ENCODE data around the gene CASD1. TPM values are rescaled to one million over a fixed set of nuclear protein-coding genes. Genes with fewer than 3 reads are reported as not detected.

CASD1 gene
- total and polyA plus RNA-seq, 4 experiments from 2014 or later, result 8.3 to 29.3 (median 21.1) TPM

- peaks cover 48 to 63% (median 56%) of the 10 kb centered on the region in 4 donors for H3K4me1 Mint-ChIP-seq
- H3K9me3 Mint-ChIP-seq, result no peaks in the 10 kb centered on the region
- POLR2A ChIA-PET (ENCODE audit: partially characterized antibody), result interaction anchor here (0.6 kb wide), 1 partner anchor 34 kb away, joined by 4 read pairs; no protein-coding TSS in a partner anchor
- H3K4me3 Mint-ChIP-seq, result peak overlapping the region in 3 of 8 donors; percentile 52 to 64 (median 63)
- Histone ChIP-seq H3K27me3 (ENCODE audit: insufficient read depth, low read length) (no peaks in the 10 kb centered on the region), H3K36me3 (ENCODE audit: insufficient read depth, low read length) (no peaks in the 10 kb centered on the region), H3K9me3 (ENCODE audit: control insufficient read depth in 1 of 2, low read length in 2 of 2) (no peaks in the 10 kb centered on the region), H3K4me3 (ENCODE audit: low read length in 2 of 2) (no peak overlapping the region), H3K27ac (ENCODE audit: low read depth, low read length) (no peak overlapping the region), H3K4me1 (ENCODE audit: insufficient read depth, low read length) (peaks cover 50% of the 10 kb centered on the region)
- H3K36me3 Mint-ChIP-seq, result peaks cover 3 to 7% of the 10 kb centered on the region in 2 donors
- peak overlapping the region in 4 of 7 donors; percentile 18 to 38 (median 32) for H3K27ac Mint-ChIP-seq
- DNase-seq, result no peak
- H3K27me3 Mint-ChIP-seq, result no peaks in the 10 kb centered on the region
- intact Hi-C loops (cut with micrococcal nuclease), result loop anchor here (10.0 kb wide), 1 partner anchor 1278 kb away; the partner anchor contains the start of gene VPS50
- CTCF ChIA-PET (ENCODE audit: partially characterized antibody), result interaction anchor here (1.2 kb wide), 1 partner anchor 144 kb away, joined by 3 read pairs; no protein-coding TSS in a partner anchor
These were observed 3.3 kb downstream of the CASD1 start for GRCh38 chr7:94512735-94513564.

- Histone ChIP-seq H3K4me1 (ENCODE audit: insufficient read depth, low read length) (peaks cover 50% of the 10 kb centered on the region), H3K9me3 (ENCODE audit: control insufficient read depth in 1 of 2, low read length in 2 of 2) (no peaks in the 10 kb centered on the region), H3K27ac (ENCODE audit: low read depth, low read length) (no peak overlapping the region), H3K4me3 (ENCODE audit: low read length in 2 of 2) (no peak overlapping the region), H3K27me3 (ENCODE audit: insufficient read depth, low read length) (no peaks in the 10 kb centered on the region), H3K36me3 (ENCODE audit: insufficient read depth, low read length) (no peaks in the 10 kb centered on the region)
- Mint-ChIP-seq H3K27ac (peak overlapping the region in 2 of 7 donors; percentile 18 to 33), H3K27me3 (no peaks in the 10 kb centered on the region), H3K9me3 (no peaks in the 10 kb centered on the region), H3K36me3 (peaks cover 3 to 9% of the 10 kb centered on the region in 2 donors), H3K4me1 (peaks cover 46 to 60% (median 53%) of the 10 kb centered on the region in 4 donors), H3K4me3 (peak overlapping the region in 3 of 8 donors; percentile 17 to 64 (median 47))
- intact Hi-C loops (cut with micrococcal nuclease), result loop anchor here (10.0 kb wide), 1 partner anchor 1279 kb away; the partner anchor contains the start of gene VPS50
- ChIA-PET POLR2A (ENCODE audit: partially characterized antibody) (interaction anchor here (0.6 kb wide), 1 partner anchor 33 kb away, joined by 4 read pairs; no protein-coding TSS in a partner anchor), CTCF (ENCODE audit: partially characterized antibody) (interaction anchor here (1.2 kb wide), 1 partner anchor 144 kb away, joined by 3 read pairs; no protein-coding TSS in a partner anchor)
- DNase-seq, result no peak
These were observed 3.9 kb downstream of the CASD1 start for GRCh38 chr7:94513565-94513860.

- ChIA-PET POLR2A (ENCODE audit: partially characterized antibody) (no interaction called here), CTCF (ENCODE audit: partially characterized antibody) (no interaction called here)
- Histone ChIP-seq H3K27ac (ENCODE audit: low read depth, low read length) (no peak overlapping the region), H3K4me1 (ENCODE audit: insufficient read depth, low read length) (peaks cover 44% of the 10 kb centered on the region), H3K9me3 (ENCODE audit: control insufficient read depth in 1 of 2, low read length in 2 of 2) (no peaks in the 10 kb centered on the region), H3K4me3 (ENCODE audit: low read length in 2 of 2) (no peak overlapping the region), H3K27me3 (ENCODE audit: insufficient read depth, low read length) (no peaks in the 10 kb centered on the region), H3K36me3 (ENCODE audit: insufficient read depth, low read length) (no peaks in the 10 kb centered on the region)
- Mint-ChIP-seq H3K36me3 (peaks cover 7 to 12% of the 10 kb centered on the region in 2 donors), H3K4me3 (peak overlapping the region in 3 of 8 donors; percentile 0 to 41 (median 35)), H3K27me3 (no peaks in the 10 kb centered on the region), H3K27ac (peak overlapping the region in 3 of 7 donors; percentile 1 to 77 (median 17)), H3K9me3 (no peaks in the 10 kb centered on the region), H3K4me1 (peaks cover 41 to 55% (median 48%) of the 10 kb centered on the region in 4 donors)
- intact Hi-C loops (cut with micrococcal nuclease), result loop anchor here (10.0 kb wide), 1 partner anchor 1280 kb away; the partner anchor contains the start of gene VPS50
- DNase-seq, result no peak
These were observed 4.7 kb downstream of the CASD1 start for GRCh38 chr7:94514140-94514889.

GRCh38 chr7:94514917-94515316, 5.3 kb downstream of the CASD1 start:
- peaks cover 44% of the 10 kb centered on the region for H3K4me1 ChIP-seq (ENCODE audit: insufficient read depth, low read length)
- H3K27me3 Mint-ChIP-seq, result no peaks in the 10 kb centered on the region
- no peaks in the 10 kb centered on the region for H3K27me3 ChIP-seq (ENCODE audit: insufficient read depth, low read length)
- POLR2A ChIA-PET (ENCODE audit: partially characterized antibody), result no interaction called here
- intact Hi-C loops (cut with micrococcal nuclease), result loop anchor here (10.0 kb wide), 1 partner anchor 1280 kb away; the partner anchor contains the start of gene VPS50
- H3K36me3 ChIP-seq (ENCODE audit: insufficient read depth, low read length), result no peaks in the 10 kb centered on the region
- DNase-seq, result no peak
- H3K27ac ChIP-seq (ENCODE audit: low read depth, low read length), result no peak overlapping the region
- no peak overlapping the region for H3K27ac Mint-ChIP-seq
- H3K4me3 Mint-ChIP-seq, result peak overlapping the region in 1 of 8 donors; percentile 41
- H3K4me3 ChIP-seq (ENCODE audit: low read length in 2 of 2), result no peak overlapping the region
- CTCF ChIA-PET (ENCODE audit: partially characterized antibody), result no interaction called here
- H3K9me3 ChIP-seq (ENCODE audit: control insufficient read depth in 1 of 2, low read length in 2 of 2), result no peaks in the 10 kb centered on the region
- H3K9me3 Mint-ChIP-seq, result no peaks in the 10 kb centered on the region
- peaks cover 7 to 15% of the 10 kb centered on the region in 2 donors for H3K36me3 Mint-ChIP-seq
- peaks cover 40 to 54% (median 47%) of the 10 kb centered on the region in 4 donors for H3K4me1 Mint-ChIP-seq

- Mint-ChIP-seq H3K36me3 (peaks cover 25 to 30% of the 10 kb centered on the region in 2 donors), H3K9me3 (no peaks in the 10 kb centered on the region), H3K27ac (no peak overlapping the region), H3K27me3 (no peaks in the 10 kb centered on the region), H3K4me1 (peaks cover 0 to 2% (median 0%) of the 10 kb centered on the region in 4 donors), H3K4me3 (no peak overlapping the region)
- ChIA-PET CTCF (ENCODE audit: partially characterized antibody) (no interaction called here), POLR2A (ENCODE audit: partially characterized antibody) (no interaction called here)
- intact Hi-C loops (cut with micrococcal nuclease), result no loop called here
- Histone ChIP-seq H3K27me3 (ENCODE audit: insufficient read depth, low read length) (no peaks in the 10 kb centered on the region), H3K4me1 (ENCODE audit: insufficient read depth, low read length) (no peaks in the 10 kb centered on the region), H3K27ac (ENCODE audit: low read depth, low read length) (no peak overlapping the region), H3K4me3 (ENCODE audit: low read length in 2 of 2) (no peak overlapping the region), H3K9me3 (ENCODE audit: control insufficient read depth in 1 of 2, low read length in 2 of 2) (no peaks in the 10 kb centered on the region), H3K36me3 (ENCODE audit: insufficient read depth, low read length) (peaks cover 3% of the 10 kb centered on the region)
- no peak for DNase-seq
These were observed 16.3 kb downstream of the CASD1 start for GRCh38 chr7:94525923-94526322.

- Histone ChIP-seq H3K27ac (ENCODE audit: low read depth, low read length) (no peak overlapping the region), H3K4me3 (ENCODE audit: low read length in 2 of 2) (no peak overlapping the region), H3K4me1 (ENCODE audit: insufficient read depth, low read length) (no peaks in the 10 kb centered on the region), H3K27me3 (ENCODE audit: insufficient read depth, low read length) (no peaks in the 10 kb centered on the region), H3K9me3 (ENCODE audit: control insufficient read depth in 1 of 2, low read length in 2 of 2) (no peaks in the 10 kb centered on the region), H3K36me3 (ENCODE audit: insufficient read depth, low read length) (peaks cover 3% of the 10 kb centered on the region)
- Mint-ChIP-seq H3K27ac (no peak overlapping the region), H3K27me3 (no peaks in the 10 kb centered on the region), H3K4me3 (no peak overlapping the region), H3K36me3 (peaks cover 24 to 33% of the 10 kb centered on the region in 2 donors), H3K4me1 (peaks cover 0 to 2% (median 0%) of the 10 kb centered on the region in 4 donors), H3K9me3 (no peaks in the 10 kb centered on the region)
- no peak for DNase-seq
- POLR2A ChIA-PET (ENCODE audit: partially characterized antibody), result no interaction called here
- CTCF ChIA-PET (ENCODE audit: partially characterized antibody), result no interaction called here
- intact Hi-C loops (cut with micrococcal nuclease), result no loop called here
These were observed 19.9 kb downstream of the CASD1 start for GRCh38 chr7:94529516-94529915.

GRCh38 chr7:94530109-94530508, 20.5 kb downstream of the CASD1 start:
- intact Hi-C loops (cut with micrococcal nuclease), result no loop called here
- no peak overlapping the region for H3K4me3 Mint-ChIP-seq
- no peaks in the 10 kb centered on the region for H3K9me3 Mint-ChIP-seq
- no peaks in the 10 kb centered on the region for H3K27me3 ChIP-seq (ENCODE audit: insufficient read depth, low read length)
- no peaks in the 10 kb centered on the region for H3K27me3 Mint-ChIP-seq
- no peaks in the 10 kb centered on the region for H3K4me1 ChIP-seq (ENCODE audit: insufficient read depth, low read length)
- H3K27ac Mint-ChIP-seq, result no peak overlapping the region
- no peak overlapping the region for H3K4me3 ChIP-seq (ENCODE audit: low read length in 2 of 2)
- ChIA-PET CTCF (ENCODE audit: partially characterized antibody) (no interaction called here), POLR2A (ENCODE audit: partially characterized antibody) (no interaction called here)
- no peak for DNase-seq
- H3K9me3 ChIP-seq (ENCODE audit: control insufficient read depth in 1 of 2, low read length in 2 of 2), result no peaks in the 10 kb centered on the region
- H3K36me3 ChIP-seq (ENCODE audit: insufficient read depth, low read length), result peaks cover 9% of the 10 kb centered on the region
- peaks cover 25 to 37% of the 10 kb centered on the region in 2 donors for H3K36me3 Mint-ChIP-seq
- no peaks in the 10 kb centered on the region for H3K4me1 Mint-ChIP-seq
- no peak overlapping the region for H3K27ac ChIP-seq (ENCODE audit: low read depth, low read length)
